HG02884 (cell line): Measurements from ENCODE around the gene HP.

Experiments
- ATAC-seq: cut with Tn5 transposase; IDR thresholded peaks from one replicate; pipeline ENCODE4 v1.9.1; 2021; ENCODE audit warnings: mild to moderate bottlenecking, moderate library complexity; ENCODE audit not compliant: unreplicated experiment

HP gene

DNA sequence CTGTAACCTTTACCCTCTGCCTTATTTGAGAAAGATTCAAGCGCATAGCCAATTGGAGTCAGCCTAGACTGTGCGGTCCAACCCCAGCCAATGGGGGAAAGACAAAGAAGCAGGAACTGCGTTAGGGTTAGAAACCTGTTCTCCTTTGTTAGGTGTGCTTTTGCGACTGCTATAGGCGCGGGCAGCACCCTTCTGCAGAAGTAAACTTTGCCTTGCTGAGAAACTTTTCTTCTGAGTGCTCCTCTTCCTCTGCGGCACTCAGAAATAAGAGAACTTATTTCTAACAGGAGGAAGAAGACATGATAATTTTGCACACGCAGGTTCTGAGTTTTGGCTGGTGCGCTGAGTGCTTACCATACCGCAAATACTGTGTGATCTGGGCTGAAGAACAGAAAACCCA, 30.1 kb downstream of the HP start:
- no peak for ATAC-seq

GRCh38 chr16:72085002-72085401, 30.7 kb downstream of the HP start:
- ATAC-seq: no peak

DNA sequence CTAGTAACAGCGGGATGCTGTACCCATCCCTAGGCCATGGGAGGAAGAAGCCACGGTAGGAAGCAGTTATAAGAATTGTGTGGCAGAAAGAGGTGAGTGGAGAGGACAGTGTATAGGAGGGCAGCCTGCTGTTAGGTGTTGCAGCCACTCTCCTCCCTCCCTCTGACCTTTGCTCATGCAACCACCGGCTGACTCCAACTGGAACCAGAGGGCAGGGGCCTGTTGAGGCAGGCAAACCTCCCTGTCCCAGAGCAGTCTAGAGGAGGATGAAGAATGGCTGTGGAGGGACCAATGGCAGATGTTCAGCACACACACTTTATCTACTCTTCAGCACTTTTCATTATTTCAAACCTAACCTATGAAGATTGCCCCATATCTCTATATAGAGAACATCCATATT, 36.9 kb downstream of the HP start:
- no peak for ATAC-seq

- ATAC-seq: no peak
Observed at GRCh38 chr16:72092832-72093447, 38.6 kb downstream of the HP start.

DNA sequence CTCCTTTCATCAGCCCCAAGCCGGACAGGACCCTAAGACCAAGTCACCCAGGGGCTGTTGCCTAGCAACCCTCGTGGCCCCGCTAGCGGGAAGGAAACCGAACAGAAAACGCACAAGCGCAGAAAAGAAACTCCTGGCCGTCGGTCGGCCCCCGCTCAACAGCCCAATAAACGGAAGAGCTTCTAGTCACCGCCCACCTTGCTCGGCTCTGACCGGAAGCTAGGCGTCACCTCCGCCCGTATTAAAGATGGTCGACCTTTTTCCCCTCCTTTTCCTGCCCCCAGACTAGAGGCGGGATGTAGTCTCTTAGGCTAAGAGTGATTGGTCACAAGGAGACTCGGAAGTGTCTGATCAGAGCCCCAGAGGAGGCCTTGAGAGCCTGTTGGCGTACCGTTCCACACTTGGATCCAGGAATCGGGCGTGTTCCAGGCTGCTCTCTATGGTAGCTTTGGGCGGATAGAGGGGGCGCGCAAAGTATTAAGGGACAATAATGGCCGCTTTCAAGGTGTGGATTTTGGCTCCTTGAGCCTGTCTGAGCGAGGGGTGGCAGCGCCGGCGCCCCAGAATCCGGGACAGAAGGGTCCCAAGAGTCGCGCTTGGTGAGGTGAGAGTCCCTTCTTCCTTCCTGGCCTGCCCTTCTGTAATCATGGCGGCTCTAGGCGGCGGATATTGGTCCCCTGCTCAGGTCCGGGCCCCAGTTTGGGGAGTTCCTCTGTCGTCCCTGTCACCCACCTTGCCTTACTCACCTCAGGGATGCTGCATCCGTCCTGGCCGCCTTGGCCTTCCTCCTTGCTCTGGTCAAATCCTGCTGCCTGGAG, 39.4 kb downstream of the HP start, which contains the start of the genes DHX38 and TXNL4B:
Gene DHX38 (plus strand): TSS at position 400 of the 818 bp plus-strand sequence. CDS start 2,311 bp downstream, outside the sequence.
Gene TXNL4B (minus strand): TSS at position 173 of the 818 bp plus-strand sequence. CDS start 2,871 bp downstream, outside the sequence.
- peak; percentile 98 for ATAC-seq

- no peak for ATAC-seq
Observed at GRCh38 chr16:72094266-72094610, 39.9 kb downstream of the HP start.

DNA sequence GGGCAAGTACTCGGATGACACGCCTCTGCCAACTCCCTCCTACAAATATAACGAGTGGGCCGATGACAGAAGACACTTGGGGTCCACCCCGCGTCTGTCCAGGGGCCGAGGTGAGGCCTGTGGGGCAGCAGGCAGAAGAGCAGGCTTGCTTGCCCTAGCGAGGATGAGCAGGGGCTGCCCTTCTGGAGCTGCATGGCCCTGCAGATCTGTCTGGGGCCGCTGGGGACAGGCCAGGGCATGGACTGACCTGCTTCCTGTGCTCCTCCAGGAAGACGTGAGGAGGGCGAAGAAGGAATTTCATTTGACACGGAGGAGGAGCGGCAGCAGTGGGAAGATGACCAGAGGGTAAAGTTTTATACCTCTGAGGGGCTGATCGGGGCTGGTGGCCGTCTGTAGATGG, 44.6 kb downstream of the HP start:
- ATAC-seq: no peak

DNA sequence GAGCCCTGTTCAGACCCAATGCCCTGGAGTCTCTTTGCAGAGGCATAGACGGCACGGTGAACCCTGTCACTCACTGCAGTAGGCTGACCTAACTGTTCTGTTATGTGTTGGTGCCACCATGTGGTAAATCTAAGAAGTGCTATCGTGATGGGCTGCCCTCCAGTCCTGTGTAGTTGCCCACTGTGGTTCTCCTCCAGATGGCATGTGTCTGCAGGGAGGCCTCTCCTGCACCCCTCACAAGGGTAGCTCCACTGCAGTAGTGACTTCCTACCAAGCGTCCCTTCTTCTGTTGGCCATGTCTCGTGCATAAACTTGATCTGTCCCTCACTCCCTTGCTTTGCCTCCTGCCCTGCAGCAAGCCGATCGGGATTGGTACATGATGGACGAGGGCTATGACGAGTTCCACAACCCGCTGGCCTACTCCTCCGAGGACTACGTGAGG, 45.1 kb downstream of the HP start:
- ATAC-seq: peak; percentile 68

DNA sequence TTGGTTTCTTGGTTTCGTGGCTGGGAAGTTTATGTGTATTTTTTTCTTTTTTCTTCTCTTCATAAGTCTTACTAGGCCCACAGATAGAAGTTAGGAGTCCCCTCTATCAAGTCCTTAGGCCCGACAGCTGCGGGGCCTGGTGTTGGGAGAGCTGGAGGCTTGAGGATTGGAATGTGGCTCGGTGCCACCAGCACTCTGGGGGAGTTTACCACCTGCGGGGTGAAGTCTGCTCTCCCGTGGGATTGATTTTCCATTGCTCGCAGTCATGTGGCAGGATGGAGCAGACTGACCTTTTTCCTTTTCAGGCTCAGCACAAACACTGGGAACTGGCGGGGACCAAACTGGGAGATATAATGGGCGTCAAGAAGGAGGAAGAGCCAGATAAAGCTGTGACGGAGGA, 46.9 kb downstream of the HP start:
- ATAC-seq: no peak

GRCh38 chr16:72104905-72105304, 50.6 kb downstream of the HP start:
- no peak for ATAC-seq

DNA sequence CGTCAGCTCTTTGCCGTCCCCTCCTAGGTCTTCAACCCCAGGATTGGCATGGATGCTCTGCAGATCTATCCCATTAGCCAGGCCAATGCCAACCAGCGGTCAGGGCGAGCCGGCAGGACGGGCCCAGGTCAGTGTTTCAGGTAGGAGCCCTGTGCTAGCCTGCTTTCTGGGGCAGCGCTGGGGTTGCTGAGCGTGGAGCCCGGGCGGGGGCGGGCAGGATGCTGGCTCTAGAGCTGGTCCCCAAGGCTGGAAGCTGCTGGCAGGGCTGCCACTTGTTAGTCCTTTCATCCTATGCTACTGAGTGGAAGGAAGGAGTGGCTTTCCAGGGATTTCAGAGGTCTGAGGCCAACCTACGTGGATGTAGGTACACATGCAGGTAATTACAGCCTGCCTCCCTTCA, 51.7 kb downstream of the HP start:
- no peak for ATAC-seq

- no peak for ATAC-seq
Observed at GRCh38 chr16:72107371-72107770, 53.1 kb downstream of the HP start.

GRCh38 chr16:72108353-72109102, 54.2 kb downstream of the HP start:
- ATAC-seq: no peak

- ATAC-seq: no peak
Observed at GRCh38 chr16:72109300-72109699, 55.0 kb downstream of the HP start.

DNA sequence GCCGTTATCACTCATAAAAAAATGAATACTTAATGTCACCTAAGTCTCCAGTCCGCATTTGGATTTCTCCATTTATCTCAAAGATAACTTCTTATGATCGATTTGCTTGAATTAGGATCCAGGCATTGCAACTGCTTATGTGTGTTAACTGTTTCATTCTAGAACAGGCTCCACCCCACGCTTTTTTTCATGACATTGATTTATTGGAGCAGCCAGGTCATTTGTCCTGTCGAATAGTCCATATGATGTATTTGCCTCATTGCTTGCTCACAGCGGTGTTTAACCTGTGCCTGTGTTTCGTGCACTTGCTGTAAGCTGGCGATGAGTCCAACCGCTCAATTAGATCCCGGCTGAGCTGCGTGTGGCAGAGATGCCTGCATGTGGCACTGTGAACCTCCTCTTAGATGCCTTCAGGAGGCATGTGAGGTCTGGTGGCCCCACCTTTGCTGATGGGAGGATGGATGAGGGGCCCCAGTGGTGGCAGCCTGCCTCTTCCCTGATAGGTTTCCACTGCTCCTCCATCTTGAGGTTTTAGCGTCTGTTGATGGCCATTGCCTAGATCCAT, 55.7 kb downstream of the HP start:
- ATAC-seq: no peak
